HT1080 (cell line): ENCODE measurements around the gene DOCK4. TPM values are rescaled to one million over a fixed set of nuclear protein-coding genes. Genes with fewer than 3 reads are reported as not detected.
"Not testable (repeated sequence)": the region's sequence is repeated elsewhere in the genome, so short reads cannot be mapped to it uniquely, and the experiment has no call there.

Source experiments
- DNase-seq: peaks from one replicate; pipeline ENCODE4 v3.0.0-alpha.2; 2015; ENCODE audit warnings: low read depth
- total RNA-seq: library from RNA; depleted of rRNA; stranded (reverse); fragments of >200 nt; shearing (Covaris generic); gene quantifications from 2 replicates; pipeline ENCODE4 v1.2.3, GENCODE V29; 2014

The DOCK4 gene
- total RNA-seq, 1 experiment from 2014 or later = 46.6 TPM

DNA sequence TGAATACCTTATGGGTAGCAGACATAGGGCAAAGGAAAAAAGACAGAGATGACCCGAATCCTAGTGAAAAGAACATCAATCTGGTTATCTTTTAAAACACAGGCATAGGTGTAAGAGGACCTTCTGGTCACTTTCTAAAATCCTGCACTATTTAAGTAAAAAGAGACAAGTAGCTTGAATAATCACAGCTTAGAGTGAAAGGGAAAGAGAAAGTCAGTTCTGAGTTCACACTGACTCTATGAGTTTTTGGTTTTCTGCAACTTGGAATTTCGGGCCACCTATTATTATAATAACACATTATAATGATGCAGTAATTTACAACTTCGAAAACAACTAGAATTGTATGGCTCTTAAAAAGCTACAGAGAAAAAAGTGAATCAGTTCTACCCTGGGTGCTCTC, 247.8 kb downstream of the DOCK4 start:
- no peak for DNase-seq

DNA sequence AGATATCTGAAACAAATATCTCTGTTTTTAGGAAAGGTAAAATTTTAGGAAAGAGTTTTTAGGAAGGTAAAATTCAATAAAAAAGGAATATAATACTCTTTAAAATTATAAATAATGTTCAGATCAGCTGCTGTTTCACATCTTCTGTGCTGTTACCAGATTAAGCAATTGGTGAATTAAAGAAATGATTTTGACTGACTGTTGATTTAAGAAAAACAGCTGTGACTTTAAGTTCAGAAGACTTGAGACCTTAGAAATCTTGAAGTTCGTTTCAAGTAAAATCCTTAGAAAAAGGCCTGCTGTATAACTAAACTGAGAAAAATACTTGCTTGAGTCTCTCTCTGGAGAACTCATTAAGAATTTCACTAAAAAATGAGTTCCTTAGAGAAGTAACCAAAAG, 250.6 kb downstream of the DOCK4 start:
- DNase-seq = no peak

DNA sequence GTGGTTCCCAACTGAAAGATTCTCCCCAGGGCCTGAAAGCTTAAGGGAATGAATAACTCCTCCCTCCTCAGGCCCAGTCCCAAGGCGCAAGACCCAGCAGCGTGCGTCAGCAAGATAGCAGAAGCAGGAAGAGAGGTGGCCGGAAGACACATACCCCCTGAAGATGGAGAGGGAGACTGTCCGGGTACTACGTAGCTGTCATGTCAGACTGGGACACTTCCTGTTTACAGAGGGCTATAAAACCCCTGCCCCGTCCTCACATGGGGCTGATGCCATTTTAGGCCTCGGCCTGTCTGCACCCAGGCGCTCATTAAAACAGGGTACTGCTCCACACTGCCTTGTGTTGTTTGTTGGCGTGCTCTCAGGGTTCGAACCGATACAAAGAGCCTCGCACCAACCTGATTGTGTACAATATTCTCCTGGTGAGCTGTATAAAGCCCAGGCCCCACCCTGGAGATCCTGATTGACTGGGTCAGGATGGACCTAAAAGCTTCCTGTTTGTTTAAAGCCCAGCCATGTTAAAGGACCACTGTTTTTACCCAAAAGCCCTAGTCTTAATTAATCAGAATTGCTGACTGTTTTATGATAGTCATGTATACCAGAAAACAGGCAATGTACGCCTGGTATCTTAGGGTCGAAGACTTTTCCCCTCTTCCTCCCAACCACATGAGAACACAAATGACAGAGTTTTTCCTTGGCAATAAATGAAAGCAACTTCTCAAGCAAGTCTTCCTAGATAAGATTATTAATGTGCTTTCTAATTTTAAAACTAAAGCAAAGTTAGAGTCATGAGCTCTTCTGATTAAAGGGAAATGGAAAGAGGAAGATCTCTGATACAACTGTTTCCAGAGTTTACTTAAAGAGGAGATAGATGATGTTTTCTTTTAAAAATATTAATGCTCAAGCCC, 251.5 kb downstream of the DOCK4 start:
- no peak for DNase-seq

DNA sequence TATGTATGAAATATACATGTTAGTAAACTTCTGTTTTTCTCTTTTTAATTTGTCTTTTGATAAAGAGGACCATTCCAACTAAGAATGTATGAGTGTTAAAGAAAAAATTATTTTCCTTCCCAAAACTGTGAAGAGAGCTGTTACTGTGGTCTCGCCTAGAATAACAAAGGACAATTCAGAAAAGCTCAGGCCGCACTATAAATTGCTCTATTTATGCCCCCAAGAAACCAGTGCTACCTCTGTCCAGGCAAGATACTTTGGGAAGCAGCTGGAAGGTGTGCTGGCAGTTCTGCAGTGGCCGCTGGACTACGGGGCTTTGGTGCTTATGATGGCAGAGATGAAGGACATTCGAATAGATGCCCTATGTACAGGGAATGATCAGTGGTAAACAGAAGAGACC, 252.1 kb downstream of the DOCK4 start:
- DNase-seq = no peak

DNA sequence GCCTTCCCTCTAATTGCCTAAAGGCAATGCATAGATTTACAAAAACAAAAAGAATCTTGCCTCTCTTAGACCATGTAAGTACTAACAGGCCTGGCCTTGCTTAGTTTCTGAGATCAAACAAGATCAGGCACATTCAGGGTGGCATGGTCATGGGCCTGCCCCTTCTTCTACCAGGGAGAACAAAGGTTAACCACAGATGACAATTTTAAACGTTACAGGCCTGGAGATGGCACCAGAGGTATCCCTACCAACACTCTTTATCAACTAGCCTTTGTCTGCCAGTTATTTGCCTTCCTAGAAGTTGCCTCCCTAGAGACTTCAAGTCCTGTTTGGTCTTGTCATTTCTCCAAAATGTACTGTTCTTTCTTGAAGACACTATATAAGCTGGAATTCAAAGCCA, 252.6 kb downstream of the DOCK4 start:
- peak; percentile 37 for DNase-seq

DNA sequence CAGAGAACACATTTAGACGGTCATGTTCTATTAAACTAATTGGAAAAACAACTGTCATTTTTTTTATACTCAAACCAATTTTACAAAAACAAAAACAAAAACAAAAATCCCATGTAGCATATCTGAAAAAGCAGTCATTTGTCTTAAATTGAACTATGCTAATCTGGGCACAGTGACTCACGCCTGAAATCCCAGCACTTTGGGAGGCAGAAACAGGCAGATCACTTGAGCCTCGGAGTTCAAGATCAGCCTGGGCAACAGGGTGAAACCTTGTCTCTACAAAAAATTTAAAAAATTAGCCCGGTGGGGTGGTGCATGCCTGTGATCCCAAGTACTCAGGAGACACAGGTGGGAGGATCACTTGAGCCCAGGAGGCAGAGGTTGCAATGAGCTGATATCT, 253.4 kb downstream of the DOCK4 start:
- DNase-seq = no peak

DNA sequence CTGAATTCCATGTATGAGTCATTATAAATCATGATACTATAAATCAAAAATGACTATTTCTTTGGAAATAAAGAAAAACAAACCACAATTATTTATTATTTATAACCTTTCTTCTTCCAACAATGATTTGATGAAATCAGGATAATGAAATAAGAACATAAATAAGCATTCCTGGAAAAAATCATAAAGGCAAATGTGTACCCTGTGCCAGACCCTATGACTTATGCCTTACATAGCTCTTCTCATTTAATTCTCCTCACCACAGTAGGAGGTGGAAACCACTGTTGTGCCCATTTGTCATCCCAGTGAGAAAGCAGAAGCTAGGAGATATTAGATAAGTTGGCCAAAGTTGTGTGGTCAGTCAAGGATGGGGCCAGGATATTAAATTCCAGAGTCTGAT, 255.1 kb downstream of the DOCK4 start:
- DNase-seq = no peak

DNA sequence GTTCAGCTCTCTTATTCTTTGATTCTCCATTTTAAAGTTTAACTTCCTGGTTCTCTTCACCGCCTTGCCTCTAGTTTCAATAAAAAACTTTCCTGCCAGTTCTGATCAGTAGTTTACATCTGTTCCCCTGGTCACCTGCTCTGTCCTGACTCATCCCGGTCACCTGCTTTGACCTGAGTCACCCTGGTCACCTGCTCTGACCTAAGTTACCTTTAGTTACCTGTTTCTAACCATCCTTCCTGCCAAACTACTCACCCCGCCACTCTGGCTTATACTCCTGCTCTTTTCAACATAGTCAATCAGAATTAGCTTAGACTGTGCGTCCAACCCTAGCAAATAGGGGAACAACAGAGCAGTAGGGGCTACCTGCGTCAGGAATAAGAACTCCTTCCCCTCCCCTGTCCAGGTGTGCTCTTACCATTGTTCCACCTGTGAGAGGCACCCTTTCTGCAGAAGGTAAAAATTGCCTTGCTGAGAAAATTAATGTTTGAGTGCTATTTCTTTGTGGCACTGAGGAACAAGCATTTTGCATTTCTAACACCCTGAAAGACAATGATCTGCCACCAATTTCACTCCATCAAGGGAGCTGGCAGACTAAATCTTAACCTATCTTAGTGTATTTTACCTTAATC, 263.6 kb downstream of the DOCK4 start:
- DNase-seq = no peak

DNA sequence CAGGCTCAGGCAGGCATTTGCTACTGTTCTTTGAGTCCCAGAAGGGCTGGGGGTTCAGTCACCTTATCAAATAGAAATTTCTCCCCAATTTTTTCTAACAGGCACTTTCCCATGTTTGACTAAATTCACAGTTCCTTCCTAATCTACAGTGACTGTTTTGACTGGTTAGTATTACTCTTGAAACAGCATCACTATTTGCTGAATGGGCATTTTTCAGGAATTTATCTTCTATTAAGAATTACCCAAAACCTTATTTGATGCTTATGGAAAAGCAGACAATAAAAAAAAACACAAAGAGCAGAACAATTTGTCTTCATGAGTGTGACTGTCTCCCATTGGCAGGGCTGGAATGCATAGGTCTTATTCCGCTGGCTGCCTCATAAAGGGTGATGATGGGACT, 269.0 kb downstream of the DOCK4 start:
- DNase-seq = no peak

DNA sequence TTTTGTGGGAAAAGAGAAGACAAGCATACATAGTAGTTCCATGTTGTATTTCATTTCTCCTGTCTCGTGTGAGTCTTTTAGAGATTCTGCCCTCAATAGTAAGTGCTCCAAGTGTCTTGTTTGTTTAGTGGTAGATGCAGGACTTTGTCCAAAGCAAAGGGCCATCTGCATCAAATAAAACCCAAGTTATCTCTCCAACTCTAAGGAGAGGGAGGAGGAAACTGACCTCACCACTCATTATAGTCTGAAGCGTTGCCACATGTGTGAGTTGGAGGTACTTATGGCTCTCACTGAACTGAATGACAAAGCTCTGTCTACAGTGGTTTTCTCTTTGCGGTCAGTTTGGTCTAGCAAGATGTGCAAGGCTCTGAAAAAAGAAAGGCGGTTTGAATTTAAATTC, 272.6 kb downstream of the DOCK4 start:
- peak; percentile 27 for DNase-seq

DNA sequence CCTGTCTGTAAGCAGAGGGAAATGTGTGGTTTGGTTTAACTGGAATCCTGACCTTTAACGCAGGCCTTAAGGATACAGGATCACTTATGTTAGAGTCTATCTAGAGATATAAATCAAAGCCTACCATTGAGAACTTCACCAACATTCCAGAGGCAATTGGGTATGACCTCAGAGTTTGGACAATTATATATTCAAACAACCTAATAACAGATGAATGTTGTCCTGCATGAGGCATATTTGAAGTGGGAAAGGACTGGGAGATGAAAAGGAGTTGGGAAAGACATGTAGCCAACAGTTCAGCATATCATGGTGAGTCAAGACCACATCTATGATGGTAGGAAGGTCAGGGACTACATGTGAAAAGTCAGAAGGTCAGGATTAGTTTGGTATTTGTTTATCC, 274.2 kb downstream of the DOCK4 start:
- peak; percentile 52 for DNase-seq

DNA sequence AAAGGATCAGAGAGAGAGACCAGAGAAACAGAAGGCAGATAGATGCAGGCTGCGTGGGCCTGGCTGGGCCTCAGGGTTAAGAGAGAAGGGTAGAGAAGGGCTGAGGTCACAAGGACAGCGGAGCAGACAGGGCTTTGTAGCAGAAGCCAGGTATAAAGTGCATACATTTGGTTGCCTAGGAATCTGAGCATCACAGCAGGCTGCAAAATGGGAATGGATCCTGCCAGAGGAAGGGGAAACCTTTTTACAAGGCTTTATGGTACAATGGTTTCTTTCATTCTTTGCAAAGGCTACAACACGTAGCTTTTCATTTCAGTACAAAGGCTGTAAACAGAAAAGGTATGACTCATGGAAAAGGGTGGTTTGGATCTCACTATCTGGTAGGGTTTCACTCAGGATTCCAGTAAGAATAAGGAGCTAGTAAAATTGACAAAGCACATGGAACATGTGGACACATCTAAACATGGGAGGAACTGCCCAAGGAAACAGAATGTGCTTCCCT, 275.1 kb downstream of the DOCK4 start:
- DNase-seq = peak; percentile 95

DNA sequence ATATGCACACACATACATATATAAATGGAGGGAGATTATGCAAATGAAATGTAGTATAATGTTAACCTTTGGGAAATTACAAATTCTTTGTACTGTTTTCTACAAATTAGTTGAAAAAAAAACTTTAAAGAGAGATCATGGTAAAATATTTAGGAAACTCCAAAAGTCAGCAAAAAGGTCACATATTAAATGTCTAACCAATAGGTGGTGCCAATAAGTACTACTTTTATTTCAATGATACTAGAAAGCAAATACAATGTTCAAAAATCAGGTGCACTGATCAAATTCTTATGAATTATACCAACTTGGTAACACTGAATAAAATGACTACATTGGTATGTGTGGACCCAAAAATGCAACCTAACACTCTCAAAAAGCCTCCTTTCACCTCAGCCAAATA, 276.9 kb downstream of the DOCK4 start:
- DNase-seq = no peak

DNA sequence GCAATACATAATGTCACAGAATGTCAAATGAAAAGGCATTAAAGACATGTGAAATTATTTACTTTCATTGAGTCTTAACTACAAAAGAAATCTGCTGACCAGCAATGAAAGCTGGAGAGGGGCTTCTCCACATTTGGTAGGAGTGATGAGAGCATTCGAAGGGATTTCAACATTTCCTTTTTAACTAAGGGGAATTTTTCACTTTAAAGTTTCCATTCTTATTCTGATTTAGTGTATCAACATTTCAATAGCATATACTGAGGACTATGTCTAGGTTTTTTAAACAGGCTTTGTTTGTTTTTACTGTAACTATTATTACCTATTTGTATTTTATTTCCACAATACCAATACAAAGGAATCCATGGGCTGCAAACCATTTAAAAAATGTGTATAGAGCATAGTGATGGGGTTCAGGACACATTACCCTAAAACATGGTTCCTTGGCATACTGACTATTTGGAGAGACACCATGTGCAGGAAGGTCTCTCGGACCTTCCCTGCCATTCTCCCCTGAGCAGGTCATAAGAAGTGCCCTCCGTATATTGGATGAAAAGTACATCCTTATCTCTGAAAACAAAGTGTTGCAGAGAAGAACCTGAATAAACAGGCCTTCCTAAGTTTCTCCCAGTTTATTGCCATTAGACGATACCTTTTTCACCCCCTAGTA, 278.7 kb downstream of the DOCK4 start:
- no peak for DNase-seq

DNA sequence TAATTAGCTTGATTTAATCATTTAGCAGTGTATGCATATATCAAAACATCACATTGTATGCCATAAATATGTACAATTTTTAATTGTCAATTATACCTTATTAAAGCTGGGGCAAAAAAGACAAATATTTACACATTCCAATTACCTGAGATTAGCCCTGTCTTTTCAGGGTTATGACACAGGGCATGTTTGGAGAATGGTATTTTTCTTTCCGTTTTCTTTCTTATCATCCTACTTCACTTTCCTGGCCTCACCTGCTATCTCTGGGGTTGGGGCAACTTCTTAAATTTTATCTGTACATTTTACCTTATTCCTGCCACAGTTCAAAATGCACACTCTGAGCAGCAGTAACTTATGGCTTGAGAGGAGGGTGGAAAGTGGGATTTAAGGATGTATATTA, 285.9 kb downstream of the DOCK4 start:
- no peak for DNase-seq

DNA sequence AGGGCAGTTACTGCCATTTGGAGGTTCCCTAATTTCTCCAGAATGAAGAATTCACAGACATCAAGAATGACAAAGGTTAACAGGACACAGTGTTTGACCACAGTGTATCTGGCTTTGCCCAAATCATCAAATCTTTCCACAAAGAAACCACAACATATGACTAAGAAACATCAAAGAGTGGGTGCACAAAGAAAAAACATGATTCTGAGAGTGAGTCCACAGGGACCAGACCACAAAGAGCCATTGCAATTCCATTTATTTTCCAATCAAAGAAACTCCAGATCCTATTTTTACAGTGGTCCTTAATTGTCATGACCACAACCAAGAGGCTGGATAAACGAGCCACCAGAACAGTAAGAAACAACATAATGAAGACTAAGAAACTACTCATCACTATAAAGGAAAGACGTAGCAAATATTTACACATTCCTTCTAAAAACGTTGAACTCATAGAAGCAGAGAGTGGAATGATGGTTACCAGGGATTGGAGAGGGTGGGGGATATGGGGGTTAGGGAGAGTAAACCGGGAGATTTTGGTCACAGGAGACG, 286.5 kb downstream of the DOCK4 start:
- peak; percentile 82 for DNase-seq

DNA sequence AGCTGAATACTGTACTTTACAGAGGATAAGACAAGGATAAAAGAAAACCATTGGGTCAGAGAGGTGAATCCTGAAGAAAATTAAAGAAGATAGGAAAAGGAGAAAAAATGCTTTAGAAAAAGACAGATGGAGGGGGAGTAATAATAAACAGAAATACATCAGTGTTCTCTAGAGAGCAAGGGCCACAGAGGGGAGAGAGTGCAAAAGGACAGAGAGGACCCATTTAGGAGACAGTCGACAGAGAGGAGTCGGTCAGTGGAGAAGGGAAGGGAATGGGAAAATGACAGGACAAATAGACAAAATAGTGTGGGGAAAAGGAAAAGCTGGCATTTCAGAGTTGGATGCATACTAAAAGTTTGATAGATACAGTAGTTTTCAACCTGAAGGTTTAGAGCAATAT, 287.0 kb downstream of the DOCK4 start:
- DNase-seq = no peak

DNA sequence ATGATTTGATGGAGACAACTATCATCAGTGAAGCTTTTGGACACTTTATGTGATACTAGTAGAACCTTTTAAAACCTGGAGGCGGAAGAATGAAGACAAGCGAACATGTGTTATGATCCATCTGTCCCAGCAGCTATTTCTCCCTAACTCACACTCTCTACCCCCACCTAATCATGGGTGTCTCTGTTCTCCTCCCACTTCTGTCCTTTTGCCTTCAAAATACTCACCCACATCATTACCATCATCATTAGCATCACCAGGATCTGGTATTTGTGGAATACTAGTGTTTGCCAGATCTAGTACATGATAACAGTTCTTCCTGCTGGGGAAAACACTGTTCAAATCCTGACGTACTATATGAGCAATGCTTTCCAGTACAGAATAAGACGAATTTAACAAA, 287.7 kb downstream of the DOCK4 start:
- DNase-seq = no peak

DNA sequence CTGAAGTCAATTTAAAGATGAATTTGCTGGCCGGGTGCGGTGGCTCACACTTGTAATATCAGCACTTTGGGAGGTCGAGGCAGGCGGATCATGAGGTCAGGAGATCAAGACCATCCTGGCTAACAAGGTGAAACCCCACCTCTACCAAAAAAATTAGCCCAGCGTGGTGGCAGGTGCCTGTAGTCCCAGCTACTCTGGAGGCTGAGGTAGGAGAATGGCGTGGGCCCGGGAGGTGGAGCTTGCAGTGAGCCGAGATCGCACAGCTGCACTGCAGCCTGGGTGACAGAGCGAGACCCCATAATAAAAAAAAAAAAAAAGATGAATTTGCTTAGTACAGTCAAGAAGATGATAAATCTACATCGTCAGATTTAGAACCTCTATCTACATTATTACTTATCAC, 288.8 kb downstream of the DOCK4 start:
- not testable (repeated sequence) for DNase-seq

DNA sequence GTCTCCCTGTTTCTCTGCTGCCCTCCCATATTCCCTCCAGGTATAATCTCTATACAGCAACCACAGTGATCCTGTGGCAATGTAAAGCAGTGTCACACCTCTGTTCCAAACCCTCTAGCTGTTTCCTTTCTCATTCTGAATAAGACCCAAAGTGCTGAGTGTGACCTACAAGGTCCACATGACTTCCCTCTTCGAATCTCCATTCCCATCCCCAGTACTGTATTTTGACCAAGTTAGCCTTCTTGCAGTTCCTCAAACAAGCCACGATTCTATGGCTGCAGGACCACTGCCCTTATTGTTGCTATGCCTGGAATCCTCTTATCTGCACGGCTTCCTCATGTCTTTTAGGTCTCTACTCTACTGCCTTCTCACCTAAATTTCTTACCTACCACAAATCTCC, 291.9 kb downstream of the DOCK4 start:
- no peak for DNase-seq

DNA sequence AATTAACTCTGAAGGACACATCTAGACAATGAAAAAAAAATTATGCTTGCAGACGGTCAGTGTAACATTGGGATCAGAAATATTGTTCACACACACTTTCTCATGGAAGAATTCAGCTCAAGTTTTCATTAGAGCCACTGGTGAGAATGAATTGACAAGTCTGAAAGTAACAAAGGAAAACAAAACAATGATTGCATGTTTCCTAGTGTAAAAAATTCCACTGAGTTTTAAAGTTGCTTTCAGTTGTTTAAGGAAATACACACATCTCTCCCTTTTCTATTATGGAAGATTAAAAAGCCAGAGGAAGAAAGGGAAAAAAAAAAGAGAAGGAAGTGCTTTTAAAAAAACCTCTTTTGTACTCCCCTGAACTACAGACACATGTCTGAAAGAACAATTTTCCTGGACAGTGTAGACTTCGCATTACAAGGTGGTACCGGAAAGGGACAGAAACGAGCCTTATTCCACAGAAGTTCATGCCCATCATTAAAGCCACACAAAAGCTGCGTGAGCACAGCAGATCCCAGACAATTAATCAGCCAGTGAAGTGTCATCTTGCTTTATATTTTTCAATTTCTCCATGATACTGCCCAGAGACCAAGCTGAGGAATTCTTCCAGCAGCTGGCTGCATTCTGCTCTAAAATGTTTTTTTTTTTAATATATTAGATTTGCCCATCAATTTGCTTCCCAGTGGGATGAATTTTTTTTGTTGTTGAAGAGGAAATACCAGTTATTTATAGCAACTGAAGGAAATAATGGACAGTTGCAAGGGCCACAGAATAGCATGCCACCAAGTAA, 294.8 kb downstream of the DOCK4 start:
- DNase-seq = no peak
